Upper lobe of right lung (tissue), 1 donor: Measurements from ENCODE around the gene UBR3. TPM values are rescaled to one million over a fixed set of nuclear protein-coding genes. Genes with fewer than 3 reads are reported as not detected.
"Not testable (repeated sequence)": the region's sequence is repeated elsewhere in the genome, so short reads cannot be mapped to it uniquely, and the experiment has no call there.

Source experiments
- ATAC-seq: fragments of 200-7000 bp; cut with Tn5 transposase; one replicate; pipeline ENCODE4 v1.9.1; 2020; ENCODE audit warnings: mild to moderate bottlenecking, moderate library complexity
- DNase-seq: peaks from one replicate; pipeline ENCODE4 v3.0.0-alpha.2; 2020
- H3K27ac ChIP-seq: fragments of 200-600 bp; one replicate; pipeline ENCODE4 v1.8.0; 2022
- H3K27me3 ChIP-seq: fragments of 200-600 bp; one replicate; pipeline ENCODE4 v1.8.0; 2022; ENCODE audit warnings: mild to moderate bottlenecking
- H3K36me3 ChIP-seq: fragments of 200-600 bp; one replicate; pipeline ENCODE4 v1.8.0; 2022
- H3K4me1 ChIP-seq: fragments of 200-600 bp; one replicate; pipeline ENCODE4 v1.8.0; 2022
- H3K4me3 ChIP-seq: fragments of 200-600 bp; one replicate; pipeline ENCODE4 v1.8.0; 2022; ENCODE audit warnings: mild to moderate bottlenecking
- H3K9me3 ChIP-seq: fragments of 200-600 bp; one replicate; pipeline ENCODE4 v1.8.0; 2022
- intact Hi-C: fragments of 100-400 bp; cut with DNase I; formaldehyde crosslinking; loops from one replicate; pipeline ENCODE4 v1.11.0; 2022
- total RNA-seq: library from RNA; stranded (reverse); fragmentation: NEBNext Ultra II Directional; extraction: Animal tissue kit (Norgen Biotek cat#: 25700); gene quantifications from one replicate; pipeline ENCODE4 v1.2.1, GENCODE V29; 2021
- TF ChIP-seq, protein P1 (sequence below): fragments of 200-600 bp; IDR thresholded peaks from one replicate; pipeline ENCODE4 v1.8.0; 2022; ENCODE audit warnings: antibody characterized with exemption
- donor health status: DM: no; HTN: yes; CAD: no; lungs with severe emphysema.

The UBR3 gene
- total RNA-seq, 1 donor from 2014 or later, result 42.8 TPM

DNA sequence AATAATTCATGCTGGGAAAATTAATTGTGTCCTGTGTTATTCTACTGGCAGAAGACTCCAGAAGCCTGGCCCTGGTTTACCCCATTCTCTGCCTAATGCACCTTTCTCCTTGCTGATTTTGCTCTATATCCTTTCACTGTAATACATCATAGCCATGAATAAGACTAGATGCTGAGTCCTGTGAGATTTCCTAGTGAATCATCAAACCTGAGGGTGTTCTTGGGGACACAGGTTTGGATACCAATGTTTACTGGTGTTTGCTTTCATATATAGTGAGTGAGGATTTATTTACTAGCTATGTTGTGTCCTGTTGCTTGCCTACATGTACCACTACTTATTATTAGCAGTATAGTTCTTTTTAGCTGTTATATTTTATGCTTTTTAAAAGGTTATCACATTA, 9.0 kb upstream of the UBR3 start:
- Histone ChIP-seq H3K9me3 (no peaks in the 10 kb centered on the region), H3K27ac (no peak overlapping the region), H3K4me3 (no peak overlapping the region), H3K36me3 (peaks cover 36% of the 10 kb centered on the region), H3K4me1 (peaks cover 10% of the 10 kb centered on the region), H3K27me3 (no peaks in the 10 kb centered on the region)
- ATAC-seq (no peak), DNase-seq (no peak)
- intact Hi-C loops, result no loop called here
- TF ChIP-seq, protein P1, sequence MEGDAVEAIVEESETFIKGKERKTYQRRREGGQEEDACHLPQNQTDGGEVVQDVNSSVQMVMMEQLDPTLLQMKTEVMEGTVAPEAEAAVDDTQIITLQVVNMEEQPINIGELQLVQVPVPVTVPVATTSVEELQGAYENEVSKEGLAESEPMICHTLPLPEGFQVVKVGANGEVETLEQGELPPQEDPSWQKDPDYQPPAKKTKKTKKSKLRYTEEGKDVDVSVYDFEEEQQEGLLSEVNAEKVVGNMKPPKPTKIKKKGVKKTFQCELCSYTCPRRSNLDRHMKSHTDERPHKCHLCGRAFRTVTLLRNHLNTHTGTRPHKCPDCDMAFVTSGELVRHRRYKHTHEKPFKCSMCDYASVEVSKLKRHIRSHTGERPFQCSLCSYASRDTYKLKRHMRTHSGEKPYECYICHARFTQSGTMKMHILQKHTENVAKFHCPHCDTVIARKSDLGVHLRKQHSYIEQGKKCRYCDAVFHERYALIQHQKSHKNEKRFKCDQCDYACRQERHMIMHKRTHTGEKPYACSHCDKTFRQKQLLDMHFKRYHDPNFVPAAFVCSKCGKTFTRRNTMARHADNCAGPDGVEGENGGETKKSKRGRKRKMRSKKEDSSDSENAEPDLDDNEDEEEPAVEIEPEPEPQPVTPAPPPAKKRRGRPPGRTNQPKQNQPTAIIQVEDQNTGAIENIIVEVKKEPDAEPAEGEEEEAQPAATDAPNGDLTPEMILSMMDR, result no peak

DNA sequence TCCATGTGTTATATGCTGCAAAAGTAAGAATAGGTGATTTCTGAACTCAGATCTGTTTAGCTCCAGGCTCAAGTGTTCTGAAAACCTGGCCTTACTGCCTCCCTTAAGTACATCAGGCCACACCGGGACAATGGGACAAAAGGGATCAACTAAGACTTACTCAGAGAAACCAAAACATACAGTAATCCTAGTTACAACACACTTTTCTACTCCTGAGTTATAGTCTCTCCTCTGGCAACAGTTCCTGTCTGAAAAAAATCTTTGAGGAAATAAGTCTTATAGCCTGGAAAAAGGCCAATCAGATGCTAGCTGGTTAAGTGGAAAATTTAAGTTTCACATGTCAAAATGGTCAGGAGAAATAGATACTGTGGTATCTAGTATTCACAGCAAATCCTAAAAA, 8.1 kb upstream of the UBR3 start:
- Histone ChIP-seq H3K4me3 (no peak overlapping the region), H3K27me3 (no peaks in the 10 kb centered on the region), H3K9me3 (no peaks in the 10 kb centered on the region), H3K36me3 (peaks cover 27% of the 10 kb centered on the region), H3K4me1 (peaks cover 19% of the 10 kb centered on the region), H3K27ac (no peak overlapping the region)
- intact Hi-C loops, result no loop called here
- DNase-seq, result no peak
- no peak for ATAC-seq
- TF ChIP-seq, protein P1, result no peak

DNA sequence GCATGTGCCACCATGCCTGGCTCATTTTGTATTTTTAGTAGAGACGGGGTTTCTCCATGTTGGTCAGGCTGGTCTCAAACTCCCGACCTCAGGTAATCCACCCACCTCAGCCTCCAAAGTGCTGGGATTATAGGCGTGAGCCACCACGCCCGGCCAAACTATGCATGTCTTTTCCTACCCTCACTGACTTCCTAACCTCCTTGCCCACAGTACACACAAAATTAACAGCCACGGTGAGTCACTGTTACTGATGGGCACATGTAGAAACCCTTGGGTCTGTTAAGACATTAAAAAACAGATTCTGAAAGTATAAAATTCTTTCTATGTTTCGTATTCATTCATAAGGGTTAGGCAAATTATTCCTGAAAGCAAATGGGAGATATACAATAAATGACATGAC, 7.2 kb upstream of the UBR3 start:
- ATAC-seq, H3K27me3 ChIP-seq, H3K9me3 ChIP-seq, DNase-seq, H3K27ac ChIP-seq, intact Hi-C loops, H3K4me3 ChIP-seq: not testable (repeated sequence)
- peaks cover 17% of the 10 kb centered on the region for H3K36me3 ChIP-seq
- peaks cover 19% of the 10 kb centered on the region for H3K4me1 ChIP-seq

DNA sequence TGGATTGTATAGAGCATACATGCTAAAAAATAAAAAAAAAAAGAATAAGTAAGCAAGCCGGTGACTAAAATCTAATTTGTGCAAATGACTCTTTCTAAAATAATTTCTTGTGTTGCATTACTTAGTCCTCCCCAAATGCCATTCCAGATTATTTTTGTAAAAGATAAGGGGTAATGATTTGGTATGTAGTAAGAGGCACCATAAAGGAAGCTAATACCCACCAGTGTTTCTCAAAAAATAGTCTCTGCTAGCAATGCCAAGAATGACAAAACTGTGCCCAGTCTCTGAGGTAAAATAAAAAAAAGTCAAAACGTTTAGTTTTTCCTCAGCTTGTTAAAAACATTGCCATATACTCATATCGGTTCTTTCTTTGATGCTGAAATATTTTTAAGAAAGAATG, 5.2 kb upstream of the UBR3 start:
- TF ChIP-seq, protein P1, result no peak
- H3K4me1 ChIP-seq, result peaks cover 22% of the 10 kb centered on the region
- intact Hi-C loops, result no loop called here

DNA sequence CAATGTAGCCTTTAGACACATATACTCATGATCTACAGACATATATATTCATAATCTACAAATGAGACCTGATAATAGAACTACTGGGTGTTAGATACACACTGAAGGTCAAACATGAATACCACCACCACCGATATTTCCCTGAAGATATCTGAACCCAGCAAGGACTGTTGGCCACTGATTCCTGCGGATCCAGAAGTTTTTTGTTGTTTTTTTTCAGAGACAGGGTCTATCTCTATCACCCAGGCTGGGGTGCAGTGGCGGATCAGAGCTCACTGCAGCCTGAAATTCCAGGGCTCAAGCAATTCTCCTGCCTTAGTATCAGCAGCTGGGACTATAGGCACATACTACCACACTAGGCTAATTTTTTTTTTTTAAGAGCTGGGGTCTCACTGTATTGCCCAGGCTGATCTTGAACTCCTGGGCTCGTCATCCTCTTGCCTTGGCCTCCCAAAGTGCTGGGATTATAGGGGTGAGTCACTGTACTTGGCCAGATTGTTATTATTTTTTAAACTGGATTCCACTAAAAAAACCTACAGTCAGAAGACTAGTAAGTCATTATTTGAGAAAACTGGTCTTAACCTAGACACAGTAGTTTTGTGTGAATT, 4.4 kb upstream of the UBR3 start:
- H3K4me3 ChIP-seq, result no peak overlapping the region

More for the DNA sequence above, 5.2 kb upstream of the UBR3 start:
- ATAC-seq (no peak), DNase-seq (no peak)
- Histone ChIP-seq H3K36me3 (peaks cover 4% of the 10 kb centered on the region), H3K4me3 (no peak overlapping the region), H3K9me3 (no peaks in the 10 kb centered on the region), H3K27me3 (no peaks in the 10 kb centered on the region), H3K27ac (no peak overlapping the region)

DNA sequence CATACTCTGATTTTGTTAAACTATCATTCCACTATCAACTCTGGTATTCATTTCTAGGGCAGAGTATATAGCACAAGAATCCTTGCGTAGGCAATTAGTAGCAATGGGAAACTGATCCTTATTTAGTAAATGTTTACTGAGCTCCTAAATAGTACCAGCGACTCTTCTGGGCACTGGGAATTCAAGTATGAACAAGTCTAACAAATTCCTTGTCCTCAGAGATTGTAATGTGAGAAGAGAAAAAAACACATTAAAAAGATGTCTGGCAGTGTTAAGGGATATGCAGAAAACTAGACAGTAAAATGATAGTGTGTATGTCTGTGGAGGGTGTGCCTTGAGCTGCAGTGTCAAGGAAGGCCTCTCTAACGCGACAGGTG, 3.3 kb upstream of the UBR3 start:
- DNase-seq (no peak), ATAC-seq (no peak)
- Histone ChIP-seq H3K27me3 (no peaks in the 10 kb centered on the region), H3K9me3 (no peaks in the 10 kb centered on the region), H3K27ac (peak overlapping the region; percentile 85), H3K36me3 (no peaks in the 10 kb centered on the region), H3K4me1 (peaks cover 27% of the 10 kb centered on the region), H3K4me3 (peak overlapping the region; percentile 89)
- intact Hi-C loops, result no loop called here
- TF ChIP-seq, protein P1, result no peak

More for the DNA sequence above, 4.4 kb upstream of the UBR3 start:
- Histone ChIP-seq H3K27ac (no peak overlapping the region), H3K4me1 (peaks cover 23% of the 10 kb centered on the region), H3K9me3 (no peaks in the 10 kb centered on the region), H3K27me3 (no peaks in the 10 kb centered on the region), H3K36me3 (no peaks in the 10 kb centered on the region)
- TF ChIP-seq, protein P1, result no peak
- no peak for DNase-seq
- no peak for ATAC-seq
- intact Hi-C loops, result no loop called here
